ENCODE data around the gene PRKCZ.

Gene PRKCZ

GRCh38 chr1:2065699-2066098, 15.5 kb downstream of the PRKCZ start:
- no peak for DNase-seq (ENCODE audit: low read depth)
- TF ChIP-seq POLR2A (IDR thresholded peaks at IDR 0.05; ENCODE audit: extremely low read depth, insufficient read length), result no peak
- no peak for TF ChIP-seq MYC (IDR thresholded peaks at IDR 0.05; ENCODE audit: low read depth, low read length)
- TF ChIP-seq CTCF (IDR thresholded peaks at IDR 0.05; ENCODE audit: low read depth, low read length), result no peak
- TF ChIP-seq MAX (IDR thresholded peaks at IDR 0.05; ENCODE audit: low read depth, low read length), result no peak
- H3K4me3 ChIP-seq (ENCODE audit: low read depth, low read length), result no peak overlapping the region

GRCh38 chr1:2067393-2067792, 17.2 kb downstream of the PRKCZ start:
- TF ChIP-seq MYC (IDR thresholded peaks at IDR 0.05; ENCODE audit: low read depth, low read length), result no peak
- no peak for TF ChIP-seq CTCF (IDR thresholded peaks at IDR 0.05; ENCODE audit: low read depth, low read length)
- no peak for TF ChIP-seq POLR2A (IDR thresholded peaks at IDR 0.05; ENCODE audit: extremely low read depth, insufficient read length)
- no peak for TF ChIP-seq MAX (IDR thresholded peaks at IDR 0.05; ENCODE audit: low read depth, low read length)

DNA sequence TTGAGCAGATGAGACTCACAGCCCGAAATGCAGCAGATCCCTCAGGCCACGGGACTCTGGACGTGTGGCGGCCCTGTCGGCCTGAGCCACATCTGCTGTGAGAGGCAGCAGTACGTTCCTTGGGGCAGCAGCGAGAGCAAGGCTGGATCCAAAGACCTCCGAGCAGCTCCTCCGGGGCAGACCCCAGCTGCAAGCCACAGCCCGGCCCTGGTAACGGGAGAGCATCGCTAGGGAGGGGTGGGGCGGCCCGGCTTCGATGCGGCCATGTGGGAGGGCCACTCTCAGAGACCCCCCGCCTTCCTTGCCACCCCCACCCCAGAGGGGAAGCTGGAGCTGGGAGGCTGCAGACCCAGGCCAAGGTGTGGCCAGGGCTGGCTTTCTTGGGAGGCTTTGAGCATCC, 17.8 kb downstream of the PRKCZ start:
- no peak overlapping the region for H3K4me3 ChIP-seq (ENCODE audit: low read depth, low read length)
- no peak for TF ChIP-seq POLR2A (IDR thresholded peaks at IDR 0.05; ENCODE audit: extremely low read depth, insufficient read length)
- DNase-seq (ENCODE audit: low read depth), result no peak

More at GRCh38 chr1:2067393-2067792, 17.2 kb downstream of the PRKCZ start:
- no peak overlapping the region for H3K4me3 ChIP-seq (ENCODE audit: low read depth, low read length)
- no peak for DNase-seq (ENCODE audit: low read depth)

- DNase-seq (ENCODE audit: low read depth), result no peak
- no peak for TF ChIP-seq MYC (IDR thresholded peaks at IDR 0.05; ENCODE audit: low read depth, low read length)
- no peak for TF ChIP-seq POLR2A (IDR thresholded peaks at IDR 0.05; ENCODE audit: extremely low read depth, insufficient read length)
- no peak for TF ChIP-seq CTCF (IDR thresholded peaks at IDR 0.05; ENCODE audit: low read depth, low read length)
- no peak for TF ChIP-seq MAX (IDR thresholded peaks at IDR 0.05; ENCODE audit: low read depth, low read length)
- no peak overlapping the region for H3K4me3 ChIP-seq (ENCODE audit: low read depth, low read length)
Measured at GRCh38 chr1:2068951-2069350, 18.7 kb downstream of the PRKCZ start.

DNA sequence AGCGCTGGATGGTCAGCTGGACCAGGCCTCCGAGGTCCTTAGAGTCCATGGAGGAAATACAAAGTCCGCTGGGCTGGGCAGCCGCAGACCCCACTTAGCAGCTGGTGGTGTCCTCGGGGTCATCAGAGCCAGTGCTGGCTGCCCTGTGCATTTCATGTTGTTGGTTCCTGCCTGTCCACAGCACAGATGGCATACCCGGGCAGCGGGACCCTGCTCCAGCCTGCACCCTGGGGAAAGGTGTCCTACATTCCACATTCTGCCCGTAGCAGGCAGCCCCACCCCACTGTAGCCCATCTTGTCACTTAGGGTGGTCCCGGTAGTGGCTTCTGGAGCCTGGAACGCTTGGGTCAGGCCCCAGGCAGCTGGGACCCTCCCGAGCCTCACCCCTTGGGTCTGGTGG, 19.8 kb downstream of the PRKCZ start:
- DNase-seq (ENCODE audit: low read depth), result no peak
- no peak for TF ChIP-seq CTCF (IDR thresholded peaks at IDR 0.05; ENCODE audit: low read depth, low read length)
- TF ChIP-seq POLR2A (IDR thresholded peaks at IDR 0.05; ENCODE audit: extremely low read depth, insufficient read length), result no peak
- no peak for TF ChIP-seq MAX (IDR thresholded peaks at IDR 0.05; ENCODE audit: low read depth, low read length)
- no peak for TF ChIP-seq MYC (IDR thresholded peaks at IDR 0.05; ENCODE audit: low read depth, low read length)
- no peak overlapping the region for H3K4me3 ChIP-seq (ENCODE audit: low read depth, low read length)

GRCh38 chr1:2070800-2071530, 20.8 kb downstream of the PRKCZ start:
- TF ChIP-seq POLR2A (IDR thresholded peaks at IDR 0.05; ENCODE audit: extremely low read depth, insufficient read length) (no peak), MYC (IDR thresholded peaks at IDR 0.05; ENCODE audit: low read depth, low read length) (no peak), CTCF (IDR thresholded peaks at IDR 0.05; ENCODE audit: low read depth, low read length) (no peak), MAX (IDR thresholded peaks at IDR 0.05; ENCODE audit: low read depth, low read length) (no peak)
- no peak for DNase-seq (ENCODE audit: low read depth)

More at GRCh38 chr1:2070800-2071530, 20.8 kb downstream of the PRKCZ start:
- H3K4me3 ChIP-seq (ENCODE audit: low read depth, low read length), result no peak overlapping the region

Data from NB4 (cell line).